ENCODE results near the gene FBXL5.

Gene FBXL5

GRCh38 chr4:15668566-15669435 is 13.6 kb upstream of the FBXL5 start:
- TF ChIP-seq CTCF (conservative IDR thresholded peaks at IDR 0.05), result no peak

GRCh38 chr4:15667006-15667405 is 11.8 kb upstream of the FBXL5 start:
- no peak overlapping the region for H3K27ac ChIP-seq
- TF ChIP-seq CTCF (conservative IDR thresholded peaks at IDR 0.05), result no peak

More at GRCh38 chr4:15668566-15669435, 13.6 kb upstream of the FBXL5 start:
- H3K27ac ChIP-seq, result no peak overlapping the region

DNA sequence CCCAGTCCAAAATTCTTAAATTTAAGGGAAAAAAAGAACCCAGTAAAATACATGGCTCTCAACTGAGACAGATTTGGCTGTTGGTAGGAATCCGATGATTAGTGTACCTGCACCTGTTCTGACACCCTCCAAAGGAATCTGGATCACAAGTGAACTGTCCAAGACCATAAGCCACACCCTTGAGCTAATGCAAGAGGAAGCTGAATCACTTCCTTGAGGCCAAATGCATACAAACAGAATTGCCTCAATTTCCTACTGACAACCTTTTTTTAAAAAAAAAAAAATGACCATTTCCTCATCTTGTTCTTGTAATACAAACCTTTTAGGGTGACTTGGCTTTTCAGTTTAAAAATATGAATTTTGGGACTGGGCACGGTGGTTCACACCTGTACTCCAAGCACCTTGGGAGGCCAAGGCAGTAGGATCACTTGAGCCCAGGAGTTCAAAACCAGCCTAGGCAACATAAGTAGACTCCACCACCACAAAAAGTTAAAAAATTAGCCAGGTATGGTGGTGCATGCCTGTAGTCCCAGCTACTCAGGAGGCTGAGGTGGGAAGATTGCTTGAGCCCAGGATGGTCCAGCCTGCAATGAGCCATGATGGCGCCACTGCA is 10.7 kb upstream of the FBXL5 start:
- TF ChIP-seq CTCF (conservative IDR thresholded peaks at IDR 0.05), result no peak
- no peak overlapping the region for H3K27ac ChIP-seq

GRCh38 chr4:15659768-15660570 is 4.8 kb upstream of the FBXL5 start:
- no peak overlapping the region for H3K27ac ChIP-seq
- no peak for TF ChIP-seq CTCF (conservative IDR thresholded peaks at IDR 0.05)

GRCh38 chr4:15658781-15659180 is 3.6 kb upstream of the FBXL5 start:
- TF ChIP-seq CTCF (conservative IDR thresholded peaks at IDR 0.05), result no peak
- H3K27ac ChIP-seq, result no peak overlapping the region

GRCh38 chr4:15658136-15658770 is 3.1 kb upstream of the FBXL5 start:
- TF ChIP-seq CTCF (conservative IDR thresholded peaks at IDR 0.05), result no peak
- no peak overlapping the region for H3K27ac ChIP-seq

All from VCaP (cell line).